SK-N-SH treated with all-trans-retinoic acid at 6 μM for 48 hours (cell line): ENCODE results near the gene APAF1.
"Not testable (repeated sequence)": the region's sequence is repeated elsewhere in the genome, so short reads cannot be mapped to it uniquely, and the experiment has no call there.

Experiments used
- ATAC-seq: fragments of 200-7000 bp; cut with Tn5 transposase; 3 replicates; pipeline ENCODE4 v1.9.1; 2020; ENCODE audit warnings: mild to moderate bottlenecking, moderate library complexity
- ARNTL ChIP-seq: fragments of 450-650 bp; formaldehyde crosslinking; IDR thresholded peaks from 2 replicates; pipeline ENCODE4 v1.5.0; 2020; ENCODE audit warnings: low read depth, mild to moderate bottlenecking, moderate library complexity, borderline replicate concordance
- BACH2 ChIP-seq: fragments of 250-450 bp; sonication (Bioruptor Pico); IDR thresholded peaks from 2 replicates; pipeline ENCODE4 v1.9.0; 2021; ENCODE audit warnings: mild to moderate bottlenecking, borderline replicate concordance
- CREB5 ChIP-seq: fragments of 250-450 bp; sonication (Bioruptor Pico); IDR thresholded peaks from 2 replicates; pipeline ENCODE4 v1.5.1; 2020; ENCODE audit warnings: low read depth, mild to moderate bottlenecking, moderate library complexity
- CSDC2 ChIP-seq: fragments of 250-450 bp; sonication (Bioruptor Pico); IDR thresholded peaks from 2 replicates; pipeline ENCODE4 v1.5.0; 2020; ENCODE audit warnings: mild to moderate bottlenecking, moderate library complexity
- CSRNP3 ChIP-seq: fragments of 250-450 bp; sonication (Bioruptor Pico); IDR thresholded peaks from 2 replicates; pipeline ENCODE4 v1.5.1; 2021; ENCODE audit warnings: mild to moderate bottlenecking, moderate library complexity
- ESRRG ChIP-seq: fragments of 250-450 bp; sonication (Bioruptor Pico); IDR thresholded peaks from 2 replicates; pipeline ENCODE4 v1.6.1; 2021; ENCODE audit warnings: mild to moderate bottlenecking
- ISL1 ChIP-seq: fragments of 250-450 bp; sonication (Bioruptor Pico); IDR thresholded peaks from 2 replicates; pipeline ENCODE4 v2.1.2; 2022; ENCODE audit warnings: mild to moderate bottlenecking, moderate library complexity
- OSR1 ChIP-seq: fragments of 250-450 bp; sonication (Bioruptor Pico); IDR thresholded peaks from 2 replicates; pipeline ENCODE4 v1.8.0; 2022; ENCODE audit warnings: moderate library complexity, mild to moderate bottlenecking, inconsistent platforms
- PPARA ChIP-seq: fragments of 250-450 bp; sonication (Bioruptor Pico); IDR thresholded peaks from 2 replicates; pipeline ENCODE4 v1.5.0; 2020; ENCODE audit warnings: mild to moderate bottlenecking, borderline replicate concordance
- RARB ChIP-seq: fragments of 250-450 bp; sonication (Bioruptor Pico); IDR thresholded peaks from 2 replicates; pipeline ENCODE4 v1.8.0; 2021; ENCODE audit warnings: mild to moderate bottlenecking, moderate library complexity
- SNAI2 ChIP-seq: fragments of 250-450 bp; sonication (Bioruptor Pico); IDR thresholded peaks from 2 replicates; pipeline ENCODE4 v1.5.0; 2020; ENCODE audit warnings: mild to moderate bottlenecking, moderate library complexity
- TCF4 ChIP-seq: fragments of 250-450 bp; sonication (Bioruptor Pico); IDR thresholded peaks from 2 replicates; pipeline ENCODE4 v1.8.0; 2021; ENCODE audit warnings: mild to moderate bottlenecking, moderate library complexity, borderline replicate concordance
- TSHZ2 ChIP-seq: fragments of 250-450 bp; sonication (Bioruptor Pico); IDR thresholded peaks from 2 replicates; pipeline ENCODE4 v1.5.0; 2020; ENCODE audit warnings: mild to moderate bottlenecking, moderate library complexity
- ZC3H10 ChIP-seq: fragments of 250-450 bp; sonication (Bioruptor Pico); IDR thresholded peaks from 2 replicates; pipeline ENCODE4 v1.5.1; 2021; ENCODE audit warnings: mild to moderate bottlenecking, moderate library complexity
- ZFP3 ChIP-seq: fragments of 250-450 bp; sonication (Bioruptor Pico); IDR thresholded peaks from 2 replicates; pipeline ENCODE4 v1.5.0; 2020; ENCODE audit warnings: mild to moderate bottlenecking, moderate library complexity
- ZFP30 ChIP-seq: fragments of 450-650 bp; formaldehyde crosslinking; IDR thresholded peaks from 2 replicates; pipeline ENCODE4 v1.5.0; 2022; ENCODE audit warnings: mild to moderate bottlenecking, moderate library complexity
- ZNF565 ChIP-seq: fragments of 450-650 bp; formaldehyde crosslinking; conservative IDR thresholded peaks from 2 replicates; pipeline ENCODE4 v1.5.0; 2020; ENCODE audit warnings: low read depth, mild to moderate bottlenecking, moderate library complexity
- ZNF70 ChIP-seq: fragments of 450-650 bp; formaldehyde crosslinking; IDR thresholded peaks from 2 replicates; pipeline ENCODE4 v1.5.0; 2020; ENCODE audit warnings: mild to moderate bottlenecking, moderate library complexity
- ZNF8 ChIP-seq: fragments of 450-650 bp; formaldehyde crosslinking; IDR thresholded peaks from 2 replicates; pipeline ENCODE4 v1.5.0; 2020; ENCODE audit warnings: mild to moderate bottlenecking, moderate library complexity

The APAF1 gene

GRCh38 chr12:98752726-98753125 lies 107.6 kb downstream of the APAF1 start:
- TF ChIP-seq CREB5 (CRISPR knock-in tag): no peak
- TF ChIP-seq ESRRG (CRISPR knock-in tag): no peak
- no peak for TF ChIP-seq BACH2 (CRISPR knock-in tag)
- no peak for TF ChIP-seq ISL1
- no peak for TF ChIP-seq CSDC2 (CRISPR knock-in tag)
- TF ChIP-seq TCF4 (CRISPR knock-in tag): no peak
- TF ChIP-seq ZC3H10 (CRISPR knock-in tag): no peak
- no peak for TF ChIP-seq CSRNP3 (CRISPR knock-in tag)
- no peak for TF ChIP-seq PPARA
- peak; percentile 79 for ATAC-seq

GRCh38 chr12:98754095-98754494 lies 109.0 kb downstream of the APAF1 start:
- peak; percentile 83 for ATAC-seq
- no peak for TF ChIP-seq ZNF70
- TF ChIP-seq RARB (CRISPR knock-in tag): no peak
- no peak for TF ChIP-seq BACH2 (CRISPR knock-in tag)
- no peak for TF ChIP-seq ARNTL (CRISPR knock-in tag)

- not testable (repeated sequence) for ATAC-seq
Measured at GRCh38 chr12:98755855-98756254, 110.8 kb downstream of the APAF1 start.

- ATAC-seq: no peak
- TF ChIP-seq ZC3H10 (CRISPR knock-in tag) (no peak), ZFP3 (CRISPR knock-in tag) (no peak), CREB5 (CRISPR knock-in tag) (no peak), ESRRG (CRISPR knock-in tag) (no peak), ZNF8 (CRISPR knock-in tag) (no peak), OSR1 (no peak), TCF4 (CRISPR knock-in tag) (no peak), ISL1 (no peak), BACH2 (CRISPR knock-in tag) (no peak), ZNF565 (CRISPR knock-in tag) (no peak), ZFP30 (no peak), CSRNP3 (CRISPR knock-in tag) (no peak), TSHZ2 (CRISPR knock-in tag) (no peak), ARNTL (CRISPR knock-in tag) (no peak), CSDC2 (CRISPR knock-in tag) (no peak), SNAI2 (no peak)
Measured at GRCh38 chr12:98757455-98757854, 112.4 kb downstream of the APAF1 start.

GRCh38 chr12:98758331-98758730 lies 113.2 kb downstream of the APAF1 start:
- ATAC-seq: 0 out of 3 replicates have a peak, but pooled peaks have one; percentile 20
- TF ChIP-seq ZNF70 (no peak), ESRRG (CRISPR knock-in tag) (no peak), OSR1 (no peak), ZC3H10 (CRISPR knock-in tag) (no peak)
